Endothelial cell of hepatic sinusoid (primary cell): ENCODE results near the gene GRIK1.

Experiments
- in situ Hi-C: cut with HindIII; loops from 2 replicates; pipeline ENCODE4 v1.10.0; 2017; ENCODE audit warnings: low sequenced_read_pairs

The GRIK1 gene

DNA sequence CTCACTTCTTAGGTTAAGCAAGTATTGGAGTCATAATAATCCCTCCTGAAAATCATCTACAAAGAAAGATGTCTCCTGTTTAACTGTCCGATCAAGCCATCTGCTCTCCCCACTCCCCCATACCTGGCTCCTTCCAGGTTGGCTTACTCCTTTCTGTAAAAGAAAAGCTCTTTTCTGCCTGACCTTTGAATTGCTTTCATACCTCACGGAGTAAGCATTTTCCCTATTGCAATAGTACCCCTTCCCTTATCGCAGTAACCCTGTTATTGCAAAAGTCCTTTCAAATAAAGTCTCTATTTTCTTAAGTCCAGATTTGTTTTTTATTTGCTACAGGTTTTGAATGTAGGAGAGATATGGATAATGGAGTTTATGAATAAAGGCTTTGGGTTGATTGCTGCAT is 150.4 kb downstream of the GRIK1 start:
- in situ Hi-C loops, result no loop called here

DNA sequence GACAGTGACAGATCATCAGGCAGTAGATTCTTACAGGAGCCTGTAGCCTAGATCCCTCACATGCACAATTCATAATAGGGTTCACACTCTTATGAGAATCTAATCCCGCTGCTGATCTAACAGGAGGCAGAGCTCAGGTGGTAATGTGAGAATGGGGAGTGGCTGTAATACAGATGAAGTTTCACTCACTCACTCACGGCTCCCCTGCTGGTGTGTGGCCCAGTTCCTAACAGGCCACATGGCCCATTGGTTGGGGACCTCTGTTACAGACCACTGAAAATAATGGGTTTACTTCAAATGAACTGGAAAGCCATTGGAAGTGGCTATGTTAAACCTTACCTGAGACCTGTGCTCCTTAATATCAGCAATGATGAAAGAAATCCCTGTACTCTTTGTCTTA is 151.0 kb downstream of the GRIK1 start:
- in situ Hi-C loops, result no loop called here

GRCh38 chr21:29787361-29787909 is 152.4 kb downstream of the GRIK1 start:
- in situ Hi-C loops, result no loop called here

DNA sequence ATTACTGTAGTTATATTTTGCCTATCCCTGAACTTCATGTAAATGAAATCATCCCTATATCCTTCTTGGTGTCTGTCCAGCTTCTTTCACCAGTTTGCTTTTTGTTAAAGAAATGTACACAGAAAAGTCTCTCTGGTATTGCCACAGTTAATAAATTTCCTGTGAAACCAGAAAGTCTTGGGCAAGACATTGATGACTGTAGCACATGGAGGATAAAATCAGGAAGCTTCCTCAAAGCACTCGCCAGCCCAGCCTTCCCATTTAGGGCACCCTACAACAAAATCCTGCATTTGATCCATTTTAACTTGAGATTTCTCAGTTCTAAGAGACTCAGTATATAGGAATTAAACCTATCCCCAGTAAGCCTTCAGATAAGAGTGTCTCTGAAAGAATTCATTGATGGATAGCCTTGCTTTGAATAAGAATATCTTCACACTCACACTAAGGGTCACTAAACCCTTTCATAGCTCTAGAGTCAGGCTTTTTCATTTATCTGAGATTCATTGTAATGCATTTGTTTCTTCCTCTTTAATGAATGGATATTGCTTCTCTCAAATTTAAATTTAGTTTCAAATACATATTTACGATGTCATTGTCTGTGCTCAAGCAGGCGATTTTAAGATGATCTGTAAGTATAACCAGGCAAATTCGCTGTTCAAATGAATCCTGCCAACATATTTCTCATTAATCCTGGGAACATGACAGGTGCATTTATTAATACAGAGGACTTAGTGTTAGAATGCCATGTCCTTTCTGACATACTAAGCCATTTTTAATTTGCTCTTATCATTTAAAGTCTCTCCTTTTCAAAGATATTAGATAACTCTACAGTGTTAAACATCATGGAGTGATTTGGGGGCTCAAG is 153.1 kb downstream of the GRIK1 start:
- in situ Hi-C loops, result no loop called here

- in situ Hi-C loops, result no loop called here
Observed at GRCh38 chr21:29777160-29777559, 162.6 kb downstream of the GRIK1 start.

- in situ Hi-C loops, result no loop called here
Observed at GRCh38 chr21:29775462-29775861, 164.3 kb downstream of the GRIK1 start.

GRCh38 chr21:29771491-29772066 is 168.2 kb downstream of the GRIK1 start:
- in situ Hi-C loops, result no loop called here

DNA sequence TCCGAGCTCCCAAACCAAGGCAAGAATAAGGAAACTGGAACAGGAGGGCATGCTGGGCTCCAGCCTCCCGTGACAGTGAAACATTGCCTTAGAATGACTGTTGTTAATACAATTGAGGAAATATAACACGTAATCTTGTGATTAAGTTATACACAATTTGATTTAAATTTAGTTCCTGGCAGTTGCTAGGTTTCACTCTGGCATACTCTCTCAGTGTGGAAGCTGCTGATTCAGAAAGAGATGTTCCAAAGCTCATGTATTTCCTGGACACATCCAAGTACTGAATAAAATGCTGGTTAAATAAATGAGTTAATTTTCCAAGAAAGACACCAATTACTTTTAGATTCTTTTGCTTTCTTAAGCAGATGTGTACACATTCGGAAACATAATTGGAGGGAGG is 176.1 kb downstream of the GRIK1 start:
- in situ Hi-C loops, result no loop called here

GRCh38 chr21:29762570-29763082 is 177.2 kb downstream of the GRIK1 start:
- in situ Hi-C loops, result no loop called here

DNA sequence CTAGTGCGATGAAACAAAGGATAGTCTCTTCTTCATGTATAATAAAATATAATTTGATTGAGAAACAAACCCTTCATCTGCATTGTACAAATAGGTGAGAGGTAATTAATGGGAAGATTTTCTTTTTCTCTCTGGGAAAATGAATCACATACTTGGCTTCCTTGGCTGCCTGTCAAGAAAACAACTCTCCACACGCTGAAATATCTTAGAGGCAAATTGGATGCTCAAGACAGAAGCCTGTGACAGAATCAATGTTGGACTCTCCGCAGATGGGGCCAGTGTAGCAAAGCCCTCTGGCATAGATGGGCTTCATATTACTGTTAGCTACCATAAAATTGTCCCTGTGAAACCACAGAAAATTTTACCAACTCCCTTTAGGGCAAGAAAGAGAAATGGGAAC is 186.6 kb downstream of the GRIK1 start:
- in situ Hi-C loops, result no loop called here

DNA sequence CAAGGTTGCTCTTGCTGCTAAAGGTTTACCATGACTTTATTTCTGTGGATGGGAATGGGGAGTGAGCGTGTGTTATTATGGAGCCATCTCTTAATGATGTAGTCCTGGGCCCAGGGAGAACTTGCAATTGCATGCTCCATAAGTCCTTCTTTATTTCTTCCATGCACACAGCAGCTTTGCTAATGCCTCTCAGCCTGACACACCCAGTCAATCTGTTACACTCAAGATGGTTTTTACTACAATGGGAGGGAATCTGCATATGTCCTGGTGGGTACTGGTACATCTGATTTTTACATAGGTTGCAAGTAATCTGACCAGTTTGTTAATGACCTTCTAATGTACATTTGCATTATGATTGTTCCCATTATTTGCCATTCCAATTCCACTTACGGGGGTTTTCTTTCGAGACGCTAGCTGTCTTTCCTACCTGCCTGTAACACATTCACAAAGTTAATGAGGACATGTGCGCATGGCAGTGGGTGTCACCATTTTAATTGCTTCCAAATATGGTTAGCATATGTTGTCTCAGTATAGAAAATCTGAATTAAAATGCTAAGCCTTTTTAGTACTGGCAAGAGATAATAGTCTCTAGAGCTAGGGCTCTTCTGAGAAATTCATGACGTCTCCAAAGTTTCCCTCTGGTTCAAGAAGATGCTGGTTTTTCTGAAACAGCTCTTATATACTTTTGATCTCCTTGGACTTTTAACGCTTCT is 188.2 kb downstream of the GRIK1 start:
- in situ Hi-C loops, result no loop called here

GRCh38 chr21:29749957-29750356 is 189.8 kb downstream of the GRIK1 start:
- in situ Hi-C loops, result no loop called here

DNA sequence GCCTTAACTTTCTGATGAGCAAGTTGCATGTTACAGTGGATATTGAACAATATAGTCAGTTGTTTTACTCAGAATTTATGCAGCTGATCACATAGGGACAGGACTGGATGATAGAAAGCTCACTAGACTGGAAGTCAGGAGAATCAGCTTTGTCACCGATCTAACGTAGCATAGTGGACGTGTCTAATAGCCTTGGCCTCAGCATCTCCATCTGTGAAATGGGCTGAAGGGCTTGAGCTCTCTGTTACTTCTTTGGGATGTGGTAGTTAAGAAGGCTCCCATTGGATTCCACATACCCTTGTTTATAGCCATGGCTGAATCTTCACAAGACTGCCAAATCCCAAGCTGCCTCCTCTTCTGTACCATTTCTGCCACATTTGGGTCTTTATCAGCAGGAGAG is 190.6 kb downstream of the GRIK1 start:
- in situ Hi-C loops, result no loop called here

DNA sequence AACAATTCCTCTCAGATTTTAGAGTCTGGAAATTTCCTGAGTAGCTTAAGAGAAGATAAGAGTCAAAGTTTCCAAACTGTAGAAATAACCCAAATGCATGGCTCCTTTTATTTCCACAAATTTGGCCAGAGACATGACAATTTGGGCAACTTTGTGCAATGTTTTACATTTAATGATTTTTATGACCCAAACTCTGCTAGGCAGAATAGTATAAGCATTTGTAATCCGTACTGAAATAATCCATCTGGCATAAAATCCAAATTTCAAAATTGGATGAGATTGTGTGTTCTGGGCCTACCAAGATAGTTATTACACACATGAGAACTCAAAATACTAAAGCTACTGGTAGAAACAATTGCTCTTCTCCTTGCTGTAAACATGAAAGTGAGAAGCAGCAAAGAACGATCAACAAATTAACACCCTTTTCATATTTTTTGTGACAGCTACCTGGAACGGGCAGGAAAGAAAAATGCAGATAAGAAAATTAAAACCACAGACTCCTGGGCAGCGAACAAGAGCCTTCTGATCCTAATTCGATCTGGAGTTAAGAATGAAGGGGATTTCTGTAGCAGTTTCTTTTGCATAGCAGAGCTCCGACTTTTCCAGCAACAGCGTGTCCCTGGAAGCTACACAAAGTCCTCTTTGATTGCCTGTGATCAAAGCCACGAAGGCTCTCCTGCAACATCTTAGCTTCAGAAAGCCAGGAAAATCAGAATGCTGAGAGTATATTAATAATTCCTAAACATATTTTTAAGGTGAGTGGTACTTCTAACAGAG is 191.2 kb downstream of the GRIK1 start:
- in situ Hi-C loops, result no loop called here

GRCh38 chr21:29741761-29742160 is 198.0 kb downstream of the GRIK1 start:
- in situ Hi-C loops, result no loop called here

- in situ Hi-C loops, result no loop called here
Observed at GRCh38 chr21:29739176-29739575, 200.6 kb downstream of the GRIK1 start.

DNA sequence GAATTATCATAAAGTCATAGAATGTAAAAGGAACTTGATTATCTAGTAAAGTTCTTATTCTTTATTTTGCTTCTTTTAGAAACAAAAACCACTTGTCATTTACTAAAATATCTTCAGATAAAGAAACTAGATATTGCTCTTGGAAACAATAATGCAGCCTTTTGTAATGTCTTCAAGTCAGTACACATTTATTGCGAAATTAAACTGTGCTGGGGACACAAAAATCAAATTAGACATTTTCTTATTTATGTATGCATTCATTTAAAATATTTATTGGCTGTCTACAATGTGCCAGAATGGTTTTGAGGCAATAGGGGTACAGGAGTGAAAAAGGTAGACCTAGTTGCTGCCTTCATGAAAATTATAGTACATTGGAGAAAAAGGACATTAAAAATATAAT is 201.1 kb downstream of the GRIK1 start:
- in situ Hi-C loops, result no loop called here

GRCh38 chr21:29737186-29737585 is 202.6 kb downstream of the GRIK1 start:
- in situ Hi-C loops, result no loop called here

- in situ Hi-C loops, result no loop called here
Observed at GRCh38 chr21:29730281-29730680, 209.5 kb downstream of the GRIK1 start.

- in situ Hi-C loops, result loop anchor here (5.0 kb wide), 1 partner anchor 34 kb away; no protein-coding TSS in a partner anchor
Observed at GRCh38 chr21:29726044-29726443, 213.8 kb downstream of the GRIK1 start.
